Stomach (tissue), 4 donors: Measurements from ENCODE around the gene SSTR1.

Experiments
- CTCF ChIP-seq, 7 experiments: fragments of 450-650 bp in 4 of 7; fragments of 200-600 bp in 3 of 7; sonication (generic) in 3 of 7; IDR thresholded peaks; one replicate each; pipeline ENCODE4 v1.5.1; 2016 to 2019; ENCODE audit warnings: antibody characterized with exemption in 7 of 7, control low read depth in 2 of 7, mild to moderate bottlenecking in 1 of 7
- EP300 ChIP-seq: sonication (generic); formaldehyde crosslinking; IDR thresholded peaks from one replicate; pipeline ENCODE4 v1.6.1; 2017; ENCODE audit warnings: antibody characterized with exemption
- POLR2A ChIP-seq, 4 donors: fragments of 450-650 bp; IDR thresholded peaks; one replicate each; pipeline ENCODE4 v1.6.1; 2016; ENCODE audit warnings: antibody characterized with exemption in 4 of 4, control low read depth in 2 of 4, mild to moderate bottlenecking in 1 of 4, moderate library complexity in 1 of 4
- POLR2AphosphoS5 ChIP-seq, 3 donors: sonication (generic); formaldehyde crosslinking; IDR thresholded peaks; one replicate each; pipeline ENCODE4 v1.6.1; 2016; ENCODE audit warnings: antibody characterized with exemption in 3 of 3

- TF ChIP-seq POLR2A (IDR thresholded peaks at IDR 0.05), result no peak
- no peak for TF ChIP-seq POLR2AphosphoS5 (IDR thresholded peaks at IDR 0.05)
- no peak for TF ChIP-seq CTCF (IDR thresholded peaks at IDR 0.05)
- TF ChIP-seq EP300, result no peak
Observed at GRCh38 chr14:38176379-38176778, 31.3 kb upstream of the SSTR1 start.
